Astrocyte of the cerebellum (primary cell): ENCODE data around the gene C15orf62.

ENCODE experiments used
- DNase-seq: peaks from one replicate; pipeline ENCODE4 v3.0.0-alpha.2; 2011; ENCODE audit warnings: low read depth
- H3K4me3 ChIP-seq: 2 replicates; pipeline ENCODE4 v1.5.1; 2011; ENCODE audit warnings: mild to moderate bottlenecking, low read depth, low read length, moderate library complexity
- CTCF ChIP-seq: IDR thresholded peaks from 2 replicates; pipeline ENCODE4 v1.5.1; 2012; ENCODE audit warnings: low read length, low read depth, moderate library complexity, mild to moderate bottlenecking; ENCODE audit errors: missing control alignments
- in situ Hi-C: cut with HindIII; loops from 2 replicates; pipeline ENCODE4 v1.10.0; 2017; ENCODE audit warnings: low sequenced_read_pairs

Gene C15orf62

GRCh38 chr15:40754574-40754882 is 15.3 kb upstream of the C15orf62 start:
- DNase-seq, result no peak
- H3K4me3 ChIP-seq, result peak overlapping the region; percentile 98
- in situ Hi-C loops, result no loop called here
- TF ChIP-seq CTCF, result no peak

- peak within 1 kb of the TSS; percentile 98 for H3K4me3 ChIP-seq
- no peak for TF ChIP-seq CTCF
- DNase-seq, result peak; percentile 73
- in situ Hi-C loops, result no loop called here
These were observed 14.6 kb upstream of the C15orf62 start, which contains the start of gene RMDN3 for GRCh38 chr15:40754883-40755811. RMDN3 (minus strand) TSS chr15:40755254; CDS start chr15:40754783, 471 bp downstream.

GRCh38 chr15:40755812-40756208 is 14.0 kb upstream of the C15orf62 start:
- peak overlapping the region; percentile 98 for H3K4me3 ChIP-seq
- no peak for TF ChIP-seq CTCF
- no peak for DNase-seq
- in situ Hi-C loops, result no loop called here

GRCh38 chr15:40756938-40757337 is 12.8 kb upstream of the C15orf62 start:
- no peak for DNase-seq
- no peak for TF ChIP-seq CTCF
- in situ Hi-C loops, result no loop called here
- H3K4me3 ChIP-seq, result no peak overlapping the region

GRCh38 chr15:40759961-40760360 is 9.8 kb upstream of the C15orf62 start:
- no peak for TF ChIP-seq CTCF
- in situ Hi-C loops, result no loop called here
- DNase-seq, result no peak
- H3K4me3 ChIP-seq, result no peak overlapping the region

- TF ChIP-seq CTCF, result no peak
- in situ Hi-C loops, result no loop called here
- no peak for DNase-seq
- peak overlapping the region; percentile 31 for H3K4me3 ChIP-seq
These were observed 6.6 kb upstream of the C15orf62 start for GRCh38 chr15:40762919-40763800.
